ENCODE measurements around the gene PLEK.
A peak's percentile ranks its signal among the peaks of the same experiment; 100 is the strongest.
"Not testable (repeated sequence)": the region's sequence is repeated elsewhere in the genome, so short reads cannot be mapped to it uniquely, and the experiment has no call there.

PLEK gene

GRCh38 chr2:68345129-68345875, 19.8 kb upstream of the PLEK start:
- no peak overlapping the region for H3K4me3 ChIP-seq (ENCODE audit: low read length)
- no peaks in the 10 kb centered on the region for H3K4me1 ChIP-seq (ENCODE audit: control insufficient read depth, low read length)
- no peaks in the 10 kb centered on the region for H3F3A ChIP-seq (ENCODE audit: control insufficient read depth, insufficient read depth)
- H3K4me2 ChIP-seq (ENCODE audit: low read length), result no peak overlapping the region
- TF ChIP-seq EZH2phosphoT487 (IDR thresholded peaks at IDR 0.05; ENCODE audit: borderline replicate concordance, low read length) (no peak), CTCF (IDR thresholded peaks at IDR 0.05; ENCODE audit: low read depth, low read length, poor library complexity, severe bottlenecking) (no peak)
- H3K27me3 ChIP-seq (ENCODE audit: control insufficient read depth, low read length), result peaks cover 14% of the 10 kb centered on the region
- H3K79me2 ChIP-seq (ENCODE audit: control insufficient read depth, low read length), result no peaks in the 10 kb centered on the region
- no peaks in the 10 kb centered on the region for H3K36me3 ChIP-seq (ENCODE audit: control insufficient read depth, low read length)
- H4K20me1 ChIP-seq (ENCODE audit: control insufficient read depth, insufficient read depth, low read depth, low read length), result no peaks in the 10 kb centered on the region
- no peaks in the 10 kb centered on the region for H3K9me2 ChIP-seq (replicated peaks; ENCODE audit: control insufficient read depth, low read length)
- H3K9me3 ChIP-seq (ENCODE audit: control insufficient read depth, insufficient read depth, low read length), result no peaks in the 10 kb centered on the region
- no peak overlapping the region for H3K27ac ChIP-seq (ENCODE audit: low read depth, low read length)

DNA sequence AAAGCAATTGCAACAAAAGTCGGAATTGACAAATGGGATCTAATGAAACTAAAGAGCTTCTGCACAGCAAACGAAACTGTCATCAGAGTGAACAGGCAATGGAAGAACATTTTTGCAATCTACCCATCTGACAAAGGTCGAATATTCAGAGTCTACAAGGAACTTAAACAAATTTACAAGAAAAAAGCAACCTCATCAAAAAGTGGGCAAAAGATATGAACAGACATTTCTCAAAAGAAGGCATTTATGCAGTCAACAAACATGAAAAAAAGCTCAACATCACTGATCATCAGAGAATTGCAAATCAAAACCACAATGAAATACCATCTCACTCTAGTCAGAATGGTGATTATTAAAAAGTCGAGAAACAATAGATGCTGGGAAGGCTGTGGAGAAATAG, 16.0 kb upstream of the PLEK start:
- not testable (repeated sequence) for H3K36me3 ChIP-seq (ENCODE audit: control insufficient read depth, low read length); H3K79me2 ChIP-seq (ENCODE audit: control insufficient read depth, low read length); H3K27ac ChIP-seq (ENCODE audit: low read depth, low read length); H3K4me2 ChIP-seq (ENCODE audit: low read length); H3K4me3 ChIP-seq (ENCODE audit: low read length); H3K27me3 ChIP-seq (ENCODE audit: control insufficient read depth, low read length); H3K9me2 ChIP-seq (replicated peaks; ENCODE audit: control insufficient read depth, low read length); H4K20me1 ChIP-seq (ENCODE audit: control insufficient read depth, insufficient read depth, low read depth, low read length); H3K9me3 ChIP-seq (ENCODE audit: control insufficient read depth, insufficient read depth, low read length); H3F3A ChIP-seq (ENCODE audit: control insufficient read depth, insufficient read depth)
- H3K4me1 ChIP-seq (ENCODE audit: control insufficient read depth, low read length), result peaks cover 14% of the 10 kb centered on the region

DNA sequence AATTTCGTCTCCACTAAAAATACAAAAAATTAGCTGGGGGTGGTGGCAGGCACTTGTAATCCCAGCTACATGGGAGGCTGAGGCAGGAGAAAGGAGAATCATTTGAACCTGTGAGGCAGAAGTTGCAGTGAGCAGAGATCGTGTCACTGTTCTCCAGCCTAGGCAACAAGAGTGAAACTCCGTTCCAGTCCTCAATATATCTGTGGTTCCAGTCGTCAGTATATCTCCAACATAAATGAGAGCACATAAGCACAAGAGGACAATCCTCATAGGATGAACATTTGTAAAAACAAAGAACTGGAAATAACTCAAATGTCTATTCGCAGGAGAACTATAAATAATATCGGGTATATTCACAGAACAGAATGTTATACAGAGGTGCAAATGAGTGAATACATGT, 13.1 kb upstream of the PLEK start:
- Histone ChIP-seq H3F3A (ENCODE audit: control insufficient read depth, insufficient read depth) (no peaks in the 10 kb centered on the region), H3K27ac (ENCODE audit: low read depth, low read length) (no peak overlapping the region), H3K4me3 (ENCODE audit: low read length) (no peak overlapping the region), H3K27me3 (ENCODE audit: control insufficient read depth, low read length) (no peaks in the 10 kb centered on the region), H4K20me1 (ENCODE audit: control insufficient read depth, insufficient read depth, low read depth, low read length) (no peaks in the 10 kb centered on the region), H3K4me1 (ENCODE audit: control insufficient read depth, low read length) (peaks cover 14% of the 10 kb centered on the region), H3K79me2 (ENCODE audit: control insufficient read depth, low read length) (no peaks in the 10 kb centered on the region), H3K9me3 (ENCODE audit: control insufficient read depth, insufficient read depth, low read length) (no peaks in the 10 kb centered on the region), H3K36me3 (ENCODE audit: control insufficient read depth, low read length) (no peaks in the 10 kb centered on the region), H3K4me2 (ENCODE audit: low read length) (peak overlapping the region; percentile 20), H3K9me2 (replicated peaks; ENCODE audit: control insufficient read depth, low read length) (no peaks in the 10 kb centered on the region)
- TF ChIP-seq CTCF (IDR thresholded peaks at IDR 0.05; ENCODE audit: low read depth, low read length, poor library complexity, severe bottlenecking) (no peak), EZH2phosphoT487 (IDR thresholded peaks at IDR 0.05; ENCODE audit: borderline replicate concordance, low read length) (no peak)

- Histone ChIP-seq H3K4me1 (ENCODE audit: control insufficient read depth, low read length) (peaks cover 17% of the 10 kb centered on the region), H3K9me2 (replicated peaks; ENCODE audit: control insufficient read depth, low read length) (no peaks in the 10 kb centered on the region), H4K20me1 (ENCODE audit: control insufficient read depth, insufficient read depth, low read depth, low read length) (no peaks in the 10 kb centered on the region), H3F3A (ENCODE audit: control insufficient read depth, insufficient read depth) (no peaks in the 10 kb centered on the region), H3K4me3 (ENCODE audit: low read length) (no peak overlapping the region), H3K36me3 (ENCODE audit: control insufficient read depth, low read length) (no peaks in the 10 kb centered on the region), H3K27me3 (ENCODE audit: control insufficient read depth, low read length) (no peaks in the 10 kb centered on the region), H3K4me2 (ENCODE audit: low read length) (peak overlapping the region; percentile 20), H3K27ac (ENCODE audit: low read depth, low read length) (no peak overlapping the region), H3K79me2 (ENCODE audit: control insufficient read depth, low read length) (no peaks in the 10 kb centered on the region), H3K9me3 (ENCODE audit: control insufficient read depth, insufficient read depth, low read length) (no peaks in the 10 kb centered on the region)
- TF ChIP-seq CTCF (IDR thresholded peaks at IDR 0.05; ENCODE audit: low read depth, low read length, poor library complexity, severe bottlenecking) (no peak), EZH2phosphoT487 (IDR thresholded peaks at IDR 0.05; ENCODE audit: borderline replicate concordance, low read length) (no peak)
Observed at GRCh38 chr2:68352651-68353391, 12.3 kb upstream of the PLEK start.
